ENCODE results near the gene FLT4. TPM values are rescaled to one million over a fixed set of nuclear protein-coding genes. Genes with fewer than 3 reads are reported as not detected.

FLT4 gene
- total RNA-seq, 1 donor from 2014 or later = 5.6 TPM

GRCh38 chr5:180631549-180632383 is 17.6 kb downstream of the FLT4 start:
- intact Hi-C loops (cut with DNase I) = no loop called here
- peak; percentile 32 for DNase-seq
- no peak for ATAC-seq (ENCODE audit: poor library complexity)

DNA sequence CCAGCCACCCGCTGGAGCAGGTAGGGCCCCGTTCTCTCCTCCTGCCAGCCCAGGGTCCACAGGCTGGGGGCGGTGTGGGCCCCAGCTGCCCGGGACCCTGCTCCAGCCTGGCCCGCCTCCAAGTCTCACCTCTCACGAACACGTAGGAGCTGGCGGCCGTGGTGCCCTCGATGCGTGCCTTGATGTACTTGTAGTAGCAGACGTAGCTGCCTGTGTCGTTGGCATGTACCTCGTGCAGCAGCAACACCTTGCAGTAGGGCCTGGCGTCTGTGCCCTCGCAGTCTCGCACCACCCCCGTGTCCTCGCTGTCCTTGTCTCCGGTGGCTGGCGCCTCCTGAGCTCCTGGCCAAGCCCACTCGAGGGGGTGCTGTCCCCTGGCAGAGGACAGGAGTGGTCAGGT is 19.0 kb downstream of the FLT4 start:
- ATAC-seq (ENCODE audit: poor library complexity) = no peak
- DNase-seq = peak; percentile 46
- intact Hi-C loops (cut with DNase I) = no loop called here

DNA sequence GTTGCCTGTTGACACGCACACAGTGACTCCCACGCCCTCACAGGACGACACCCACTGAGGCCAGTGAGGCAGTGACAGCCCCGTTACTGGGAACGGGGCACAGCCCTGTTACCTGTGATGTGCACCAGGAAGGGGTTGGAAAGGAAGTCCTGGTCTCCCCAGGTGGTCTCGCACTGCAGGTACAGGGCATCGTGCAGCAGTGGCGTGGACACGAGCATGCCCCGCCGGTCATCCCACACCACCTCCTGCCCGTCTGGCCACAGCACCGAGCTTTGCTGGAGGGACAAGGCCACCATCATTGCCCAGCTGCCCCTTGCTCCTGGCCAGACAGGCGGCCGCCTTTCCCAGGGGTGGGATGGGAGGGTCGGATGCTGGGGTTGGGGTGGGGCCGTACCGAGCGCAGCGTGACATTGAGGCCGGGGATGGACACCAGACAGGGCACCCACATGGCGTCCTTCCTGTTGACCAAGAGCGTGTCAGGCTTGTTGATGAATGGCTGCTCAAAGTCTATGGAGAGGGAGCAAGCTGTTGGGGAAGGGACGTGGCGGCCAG is 19.5 kb downstream of the FLT4 start:
- DNase-seq (peak; percentile 25), ATAC-seq (ENCODE audit: poor library complexity) (no peak)
- intact Hi-C loops (cut with DNase I) = no loop called here

- peak; percentile 21 for DNase-seq
- ATAC-seq (ENCODE audit: poor library complexity) = no peak
These were observed 20.3 kb downstream of the FLT4 start for GRCh38 chr5:180628827-180629750.

GRCh38 chr5:180628211-180628610 is 21.2 kb downstream of the FLT4 start:
- DNase-seq (no peak), ATAC-seq (ENCODE audit: poor library complexity) (no peak)
- intact Hi-C loops (cut with DNase I) = no loop called here

More at GRCh38 chr5:180628827-180629750, 20.3 kb downstream of the FLT4 start:
- intact Hi-C loops (cut with DNase I) = no loop called here

- ATAC-seq (ENCODE audit: poor library complexity) = no peak
These were observed 21.8 kb downstream of the FLT4 start for GRCh38 chr5:180627386-180628120.

GRCh38 chr5:180626661-180627385 is 22.6 kb downstream of the FLT4 start:
- no peak for ATAC-seq (ENCODE audit: poor library complexity)
- intact Hi-C loops (cut with DNase I) = no loop called here
- DNase-seq = no peak

More at GRCh38 chr5:180627386-180628120, 21.8 kb downstream of the FLT4 start:
- intact Hi-C loops (cut with DNase I) = no loop called here
- DNase-seq = no peak

DNA sequence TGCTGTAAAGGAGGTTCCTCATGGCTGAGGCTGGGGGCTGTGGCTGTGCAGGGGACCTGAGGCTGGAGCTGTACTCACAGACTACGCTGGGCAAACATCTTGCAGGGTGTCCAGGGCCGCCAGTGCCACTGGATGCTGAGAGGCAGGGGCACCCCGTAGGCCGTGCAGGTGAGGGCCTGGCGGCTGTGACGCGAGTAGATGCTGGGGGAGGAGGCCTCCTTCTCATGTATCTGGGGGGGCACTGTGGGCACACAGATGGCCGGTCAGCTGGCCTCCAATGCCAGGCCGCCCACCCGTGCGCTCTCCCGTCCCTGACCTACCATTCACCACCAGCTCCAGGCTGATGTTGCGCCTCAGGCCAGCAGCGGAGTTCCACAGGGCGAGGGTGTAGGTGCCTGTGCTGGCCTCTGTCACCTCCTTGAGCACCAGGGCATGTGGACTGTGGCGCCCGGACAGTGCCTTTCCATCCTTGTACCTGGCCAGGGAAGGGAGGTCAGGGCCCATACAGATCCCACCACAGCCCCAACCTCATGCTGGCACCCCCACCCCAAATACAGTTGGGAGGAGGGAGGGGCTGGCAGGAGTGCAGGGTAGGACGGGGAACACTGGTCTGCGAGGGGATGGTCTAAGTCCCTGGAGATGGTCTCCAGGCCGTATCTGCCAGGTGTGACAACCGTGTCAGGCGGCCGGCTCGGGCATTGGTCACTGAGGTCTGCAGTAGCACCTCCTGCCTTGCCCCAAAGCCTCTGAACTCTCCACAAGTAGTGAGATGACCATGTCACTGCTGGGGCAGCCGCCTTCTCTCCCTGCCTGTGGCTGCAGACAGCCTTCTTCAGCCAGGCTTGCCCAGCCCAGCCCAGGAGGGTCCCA is 23.4 kb downstream of the FLT4 start:
- intact Hi-C loops (cut with DNase I) = no loop called here
- no peak for ATAC-seq (ENCODE audit: poor library complexity)
- DNase-seq = no peak

- no peak for DNase-seq
- intact Hi-C loops (cut with DNase I) = no loop called here
- no peak for ATAC-seq (ENCODE audit: poor library complexity)
These were observed 24.1 kb downstream of the FLT4 start for GRCh38 chr5:180625125-180625790.

GRCh38 chr5:180624587-180624986 is 24.8 kb downstream of the FLT4 start:
- intact Hi-C loops (cut with DNase I) = no loop called here
- DNase-seq = no peak
- ATAC-seq (ENCODE audit: poor library complexity) = no peak

DNA sequence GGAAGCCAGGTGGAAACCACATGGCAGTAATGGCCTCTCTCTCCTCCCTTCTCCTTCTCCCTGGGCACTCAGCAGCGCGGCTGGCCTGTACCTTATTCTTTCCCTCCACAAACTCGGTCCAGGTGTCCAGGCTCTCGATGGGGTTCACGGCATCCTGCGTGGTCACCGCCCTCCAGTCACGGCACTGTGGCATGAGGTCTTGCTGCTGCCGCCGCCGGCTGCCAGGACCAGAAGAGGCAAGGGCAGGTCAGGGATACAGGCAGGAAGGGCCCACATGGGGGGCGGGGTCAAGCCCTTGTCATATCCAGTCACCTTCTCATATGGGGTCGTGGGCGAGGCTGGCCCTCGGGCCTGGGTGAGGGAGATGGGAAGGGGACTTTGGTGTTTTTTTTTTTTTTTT is 25.6 kb downstream of the FLT4 start:
- intact Hi-C loops (cut with DNase I) = no loop called here
- ATAC-seq (ENCODE audit: poor library complexity) (no peak), DNase-seq (no peak)

- intact Hi-C loops (cut with DNase I) = no loop called here
- ATAC-seq (ENCODE audit: poor library complexity) = no peak
- no peak for DNase-seq
These were observed 26.0 kb downstream of the FLT4 start for GRCh38 chr5:180623411-180623834.

GRCh38 chr5:180622910-180623309 is 26.5 kb downstream of the FLT4 start:
- ATAC-seq (ENCODE audit: poor library complexity) = no peak
- DNase-seq = no peak
- intact Hi-C loops (cut with DNase I) = no loop called here

GRCh38 chr5:180621311-180621710 is 28.1 kb downstream of the FLT4 start:
- intact Hi-C loops (cut with DNase I) = no loop called here
- DNase-seq (no peak), ATAC-seq (ENCODE audit: poor library complexity) (no peak)

DNA sequence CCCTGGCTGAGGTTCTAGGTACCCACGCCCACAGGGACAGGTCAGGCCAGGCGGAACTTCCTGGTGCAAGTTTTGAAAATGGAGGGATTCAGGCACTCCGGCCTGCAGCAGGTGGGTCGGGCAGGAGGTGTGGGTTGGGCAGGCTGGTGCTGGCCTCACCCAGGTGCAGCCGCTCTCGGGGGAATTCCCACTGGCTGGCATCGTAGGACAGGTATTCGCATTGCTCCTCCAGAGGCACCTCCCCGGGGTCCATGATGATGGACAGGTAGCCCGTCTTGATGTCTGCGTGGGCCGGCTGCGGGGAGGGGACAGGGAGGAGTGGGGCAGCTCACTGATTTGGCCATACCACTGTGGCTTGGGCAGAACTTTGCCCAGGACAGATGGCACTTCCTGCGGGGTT is 29.4 kb downstream of the FLT4 start:
- no peak for ATAC-seq (ENCODE audit: poor library complexity)
- no peak for DNase-seq

DNA sequence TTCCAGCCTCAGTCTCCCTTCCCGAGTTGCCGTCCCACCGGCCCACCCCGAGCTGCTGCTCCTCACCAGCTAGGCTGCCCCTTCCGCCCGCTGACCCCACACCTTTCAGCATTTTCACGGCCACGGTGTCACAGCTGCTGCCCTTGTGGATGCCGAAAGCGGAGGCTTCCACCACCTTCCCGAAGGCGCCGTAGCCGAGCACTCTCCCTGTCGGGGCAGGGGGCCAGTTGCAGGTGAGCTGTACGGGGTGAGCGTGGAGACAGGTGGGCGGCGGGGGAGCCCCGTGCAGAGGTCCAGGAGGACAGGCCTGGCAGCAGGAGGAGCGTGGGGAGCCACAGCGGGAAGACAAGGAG is 29.9 kb downstream of the FLT4 start:
- intact Hi-C loops (cut with DNase I) = no loop called here
- DNase-seq = no peak
- ATAC-seq (ENCODE audit: poor library complexity) = no peak

More for the DNA sequence above, 29.4 kb downstream of the FLT4 start:
- intact Hi-C loops (cut with DNase I) = no loop called here
